GM12865 (cell line): ENCODE measurements around the gene PPM1L.

ENCODE experiments used
- DNase-seq: peaks from one replicate; pipeline ENCODE4 v3.0.0; 2010; ENCODE audit warnings: low read depth
- H3K4me3 ChIP-seq: 2 replicates; pipeline ENCODE4 v1.5.1; 2011; ENCODE audit warnings: mild to moderate bottlenecking, low read depth, low read length, control low read depth
- TF ChIP-seq, protein P1 (sequence below): IDR thresholded peaks from 2 replicates; pipeline ENCODE4 v1.5.1; 2011; ENCODE audit warnings: low read length, control low read depth, low read depth, inconsistent platforms; ENCODE audit not compliant: insufficient read depth; ENCODE audit errors: missing control alignments

PPM1L gene

DNA sequence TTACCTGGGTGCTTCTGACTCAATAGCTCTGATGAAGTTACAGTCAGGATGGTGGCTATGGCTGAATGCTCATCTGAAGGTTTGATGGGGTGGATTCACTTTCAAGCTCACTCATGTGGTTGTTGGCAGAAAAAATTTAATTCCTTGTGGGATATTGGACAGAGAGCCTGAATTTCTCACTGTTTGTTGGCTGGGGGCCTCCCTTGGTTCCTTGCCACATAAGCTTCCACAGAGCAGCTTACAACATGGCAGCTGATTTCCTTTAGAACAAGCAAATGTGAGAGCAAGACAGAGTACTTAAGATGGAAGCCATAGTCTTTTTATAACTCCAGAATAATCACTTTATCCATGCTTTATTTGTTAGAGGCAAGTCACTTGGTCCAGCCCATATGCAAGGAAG is 150.6 kb downstream of the PPM1L start:
- no peak overlapping the region for H3K4me3 ChIP-seq
- no peak for DNase-seq
- TF ChIP-seq, protein P1, sequence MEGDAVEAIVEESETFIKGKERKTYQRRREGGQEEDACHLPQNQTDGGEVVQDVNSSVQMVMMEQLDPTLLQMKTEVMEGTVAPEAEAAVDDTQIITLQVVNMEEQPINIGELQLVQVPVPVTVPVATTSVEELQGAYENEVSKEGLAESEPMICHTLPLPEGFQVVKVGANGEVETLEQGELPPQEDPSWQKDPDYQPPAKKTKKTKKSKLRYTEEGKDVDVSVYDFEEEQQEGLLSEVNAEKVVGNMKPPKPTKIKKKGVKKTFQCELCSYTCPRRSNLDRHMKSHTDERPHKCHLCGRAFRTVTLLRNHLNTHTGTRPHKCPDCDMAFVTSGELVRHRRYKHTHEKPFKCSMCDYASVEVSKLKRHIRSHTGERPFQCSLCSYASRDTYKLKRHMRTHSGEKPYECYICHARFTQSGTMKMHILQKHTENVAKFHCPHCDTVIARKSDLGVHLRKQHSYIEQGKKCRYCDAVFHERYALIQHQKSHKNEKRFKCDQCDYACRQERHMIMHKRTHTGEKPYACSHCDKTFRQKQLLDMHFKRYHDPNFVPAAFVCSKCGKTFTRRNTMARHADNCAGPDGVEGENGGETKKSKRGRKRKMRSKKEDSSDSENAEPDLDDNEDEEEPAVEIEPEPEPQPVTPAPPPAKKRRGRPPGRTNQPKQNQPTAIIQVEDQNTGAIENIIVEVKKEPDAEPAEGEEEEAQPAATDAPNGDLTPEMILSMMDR: no peak

DNA sequence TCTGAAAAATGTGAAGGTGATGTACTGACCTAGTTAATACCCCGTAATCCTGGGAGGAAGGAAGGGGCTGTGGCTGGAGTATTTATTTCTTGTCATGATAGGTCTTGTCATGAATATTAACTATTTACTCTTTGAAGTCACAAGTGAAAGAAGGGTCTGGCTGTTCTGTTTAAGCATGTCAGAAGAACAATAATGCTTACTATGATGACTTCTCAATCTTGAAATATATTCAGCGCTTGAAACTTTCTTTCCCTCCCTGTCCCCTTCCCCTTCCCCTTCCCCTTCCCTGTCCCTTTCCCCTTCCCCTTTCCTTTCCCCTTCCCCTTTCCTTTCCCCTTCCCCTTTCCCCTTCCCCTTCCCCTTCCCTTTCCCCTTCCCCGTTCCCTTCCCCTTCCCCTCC is 153.9 kb downstream of the PPM1L start:
- no peak for DNase-seq
- no peak overlapping the region for H3K4me3 ChIP-seq
- TF ChIP-seq, protein P1: no peak

DNA sequence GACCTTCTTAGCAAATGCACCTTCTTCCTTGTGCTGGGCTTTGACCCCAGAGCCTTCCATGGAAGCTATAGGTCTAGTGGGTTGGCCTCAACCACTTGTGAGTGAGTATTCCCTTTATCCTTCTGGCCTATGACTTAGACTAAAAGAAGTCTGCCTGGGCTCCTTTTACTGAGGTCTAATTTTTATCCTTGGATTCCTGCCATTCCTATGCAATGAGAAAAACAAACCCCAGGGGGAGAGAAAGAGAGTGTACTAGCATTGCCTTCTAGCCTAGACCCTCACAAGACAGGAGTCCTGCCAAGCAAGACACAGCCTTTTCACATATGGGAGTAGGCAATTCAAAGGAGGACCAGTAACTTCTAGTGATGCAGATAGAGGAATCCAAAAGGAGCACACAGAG is 155.4 kb downstream of the PPM1L start:
- TF ChIP-seq, protein P1: no peak
- H3K4me3 ChIP-seq: no peak overlapping the region
- no peak for DNase-seq

DNA sequence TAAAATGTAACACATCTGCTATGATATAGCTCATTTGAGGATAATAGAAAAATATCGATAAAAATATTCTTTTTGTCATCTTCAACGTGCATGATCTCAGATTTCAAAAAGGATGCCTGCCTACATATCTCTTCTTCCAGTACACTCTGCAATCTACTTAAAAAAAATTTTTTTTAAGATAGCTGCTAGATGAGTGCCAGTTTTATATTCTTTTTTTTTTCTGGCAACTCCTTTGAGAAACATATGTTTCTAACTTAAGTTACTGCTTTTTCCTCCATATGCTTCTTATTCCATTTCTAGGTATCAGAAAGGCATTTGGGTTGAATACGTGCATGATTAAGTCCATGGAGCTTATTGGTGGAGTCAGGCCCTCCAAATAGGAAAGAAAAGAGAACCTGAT is 160.4 kb downstream of the PPM1L start:
- DNase-seq: no peak
- H3K4me3 ChIP-seq: no peak overlapping the region
- TF ChIP-seq, protein P1: no peak

DNA sequence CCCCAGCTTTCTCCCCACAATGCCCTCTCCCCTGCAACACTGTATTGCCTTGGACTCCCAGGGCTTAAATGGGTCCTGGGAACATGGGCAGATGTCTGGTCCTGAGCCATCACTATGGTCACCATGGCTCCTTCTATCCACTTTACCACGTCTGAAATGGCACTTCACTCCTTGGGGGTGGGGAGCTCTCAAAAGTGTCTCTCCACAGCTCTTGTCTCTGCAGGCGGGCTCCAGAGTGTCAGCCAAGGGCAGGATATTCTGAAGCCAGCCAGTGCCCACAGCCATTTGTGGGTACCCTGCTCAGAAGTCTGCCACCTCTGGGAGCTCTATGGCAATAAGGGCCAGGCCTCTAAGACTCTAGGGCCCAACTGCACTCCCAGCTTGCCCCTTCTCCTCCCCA is 163.9 kb downstream of the PPM1L start:
- TF ChIP-seq, protein P1: no peak
- H3K4me3 ChIP-seq: no peak overlapping the region
- no peak for DNase-seq

DNA sequence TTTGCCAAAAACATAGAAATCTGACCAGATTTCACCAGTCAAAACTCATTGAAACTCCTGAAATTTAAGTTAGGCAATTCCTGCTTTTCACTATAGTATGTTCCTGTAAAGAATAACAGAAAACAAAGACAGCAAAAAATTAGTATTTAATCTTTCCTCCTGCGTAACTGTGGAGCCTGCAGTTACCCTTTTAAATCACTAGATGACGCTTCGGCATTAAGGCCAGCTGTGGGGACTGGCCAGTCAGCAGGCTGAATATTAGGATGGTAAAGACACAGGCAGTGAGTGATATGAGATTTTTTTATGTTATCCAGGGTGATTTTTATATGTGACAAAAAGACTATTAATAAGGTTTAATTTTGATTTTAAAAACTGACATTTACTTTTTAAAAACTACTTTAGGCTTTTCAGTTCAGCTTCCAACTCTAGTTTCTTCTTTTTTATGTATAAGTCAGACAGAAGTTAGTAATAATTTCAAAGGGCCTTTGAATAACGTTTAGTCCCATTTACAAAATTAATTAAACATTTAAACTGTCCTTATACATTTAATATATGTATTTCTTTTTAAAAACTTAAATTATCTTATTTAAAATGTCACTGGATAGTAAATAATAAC is 165.1 kb downstream of the PPM1L start:
- TF ChIP-seq, protein P1: peak; percentile 68
- no peak overlapping the region for H3K4me3 ChIP-seq
- peak; percentile 40 for DNase-seq

DNA sequence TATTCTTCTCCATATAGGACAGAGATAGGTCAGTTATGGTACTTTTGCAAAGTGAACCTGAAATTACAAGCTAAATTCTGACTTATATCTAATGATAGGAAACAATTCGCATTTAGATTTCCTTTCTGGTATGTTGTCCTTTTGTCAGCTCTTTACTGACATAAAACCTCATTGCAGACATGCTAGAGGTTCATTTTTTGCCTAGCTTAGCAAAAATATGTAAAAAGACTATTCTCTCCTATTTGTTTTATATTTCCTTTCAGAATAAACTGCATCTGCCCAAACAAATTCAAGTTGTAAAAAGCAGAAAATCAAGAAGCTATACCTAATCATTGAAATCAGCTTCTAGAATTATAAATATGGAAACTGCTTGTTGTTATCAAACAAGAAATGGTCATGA is 168.7 kb downstream of the PPM1L start:
- no peak for DNase-seq
- no peak overlapping the region for H3K4me3 ChIP-seq
- TF ChIP-seq, protein P1: no peak
